Esophagus muscularis mucosa (tissue), 4 donors: ENCODE measurements around the gene PSMB7.

Experiments used
- CTCF ChIP-seq, 3 experiments: fragments of 200-600 bp in 2 of 3; fragments of 450-650 bp in 1 of 3; sonication (generic) in 2 of 3; IDR thresholded peaks; one replicate each; pipeline ENCODE4 v1.5.1; 2017 to 2019; ENCODE audit warnings: antibody characterized with exemption in 3 of 3, mild to moderate bottlenecking in 2 of 3, moderate library complexity in 1 of 3
- EP300 ChIP-seq: sonication (generic); formaldehyde crosslinking; IDR thresholded peaks from one replicate; pipeline ENCODE4 v1.6.1; 2017; ENCODE audit warnings: antibody characterized with exemption
- POLR2A ChIP-seq: fragments of 450-650 bp; IDR thresholded peaks from one replicate; pipeline ENCODE4 v1.6.1; 2017; ENCODE audit warnings: antibody characterized with exemption, moderate library complexity, mild to moderate bottlenecking, low read depth
- POLR2AphosphoS5 ChIP-seq, 2 donors: sonication (generic); formaldehyde crosslinking; IDR thresholded peaks; one replicate each; pipeline ENCODE4 v1.6.1; 2017; ENCODE audit warnings: antibody characterized with exemption in 2 of 2

- TF ChIP-seq CTCF (IDR thresholded peaks at IDR 0.05) (no peak), EP300 (no peak), POLR2A (no peak), POLR2AphosphoS5 (IDR thresholded peaks at IDR 0.05) (no peak)
Observed at GRCh38 chr9:124353166-124353768, 62.0 kb downstream of the PSMB7 start.
